HEK293T (cell line): ENCODE data around the gene LIPC.

Experiments
- ARNT ChIP-seq: fragments of 450-650 bp; IDR thresholded peaks from 2 replicates; pipeline ENCODE4 v1.6.1; 2017; ENCODE audit warnings: mild to moderate bottlenecking
- BHLHE40 ChIP-seq: fragments of 450-650 bp; IDR thresholded peaks from 2 replicates; pipeline ENCODE4 v1.6.1; 2016; ENCODE audit warnings: mild to moderate bottlenecking, moderate library complexity, borderline replicate concordance
- ELF4 ChIP-seq: fragments of 450-650 bp; IDR thresholded peaks from 2 replicates; pipeline ENCODE4 v1.6.1; 2017; ENCODE audit warnings: antibody characterized with exemption
- FOXK2 ChIP-seq: fragments of 450-650 bp; IDR thresholded peaks from 2 replicates; pipeline ENCODE4 v1.6.1; 2016; ENCODE audit warnings: mild to moderate bottlenecking
- FOXM1 ChIP-seq: fragments of 450-650 bp; IDR thresholded peaks from 2 replicates; pipeline ENCODE4 v1.6.1; 2017; ENCODE audit warnings: mild to moderate bottlenecking, borderline replicate concordance
- HDGF ChIP-seq: fragments of 450-650 bp; IDR thresholded peaks from 2 replicates; pipeline ENCODE4 v1.6.1; 2017; ENCODE audit warnings: antibody characterized with exemption, borderline replicate concordance
- L3MBTL2 ChIP-seq: fragments of 450-650 bp; conservative IDR thresholded peaks from 2 replicates; pipeline ENCODE4 v1.6.1; 2016; ENCODE audit warnings: mild to moderate bottlenecking
- LEF1 ChIP-seq: fragments of 450-650 bp; IDR thresholded peaks from 2 replicates; pipeline ENCODE4 v1.6.1; 2017; ENCODE audit warnings: mild to moderate bottlenecking, borderline replicate concordance
- NFRKB ChIP-seq: fragments of 450-650 bp; IDR thresholded peaks from 2 replicates; pipeline ENCODE4 v1.6.1; 2016; ENCODE audit warnings: mild to moderate bottlenecking, moderate library complexity
- SP1 ChIP-seq: fragments of 450-650 bp; IDR thresholded peaks from 2 replicates; pipeline ENCODE4 v1.6.1; 2017
- SUZ12 ChIP-seq: fragments of 450-650 bp; IDR thresholded peaks from 2 replicates; pipeline ENCODE4 v1.6.1; 2016; ENCODE audit warnings: mild to moderate bottlenecking
- TARDBP ChIP-seq: fragments of 450-650 bp; IDR thresholded peaks from 2 replicates; pipeline ENCODE4 v1.6.1; 2016
- ZNF384 ChIP-seq: fragments of 450-650 bp; IDR thresholded peaks from 2 replicates; pipeline ENCODE4 v1.6.1; 2016
- TF ChIP-seq, protein P1 (sequence below): fragments of 450-650 bp; IDR thresholded peaks from 2 replicates; pipeline ENCODE4 v1.6.1; 2016

DNA sequence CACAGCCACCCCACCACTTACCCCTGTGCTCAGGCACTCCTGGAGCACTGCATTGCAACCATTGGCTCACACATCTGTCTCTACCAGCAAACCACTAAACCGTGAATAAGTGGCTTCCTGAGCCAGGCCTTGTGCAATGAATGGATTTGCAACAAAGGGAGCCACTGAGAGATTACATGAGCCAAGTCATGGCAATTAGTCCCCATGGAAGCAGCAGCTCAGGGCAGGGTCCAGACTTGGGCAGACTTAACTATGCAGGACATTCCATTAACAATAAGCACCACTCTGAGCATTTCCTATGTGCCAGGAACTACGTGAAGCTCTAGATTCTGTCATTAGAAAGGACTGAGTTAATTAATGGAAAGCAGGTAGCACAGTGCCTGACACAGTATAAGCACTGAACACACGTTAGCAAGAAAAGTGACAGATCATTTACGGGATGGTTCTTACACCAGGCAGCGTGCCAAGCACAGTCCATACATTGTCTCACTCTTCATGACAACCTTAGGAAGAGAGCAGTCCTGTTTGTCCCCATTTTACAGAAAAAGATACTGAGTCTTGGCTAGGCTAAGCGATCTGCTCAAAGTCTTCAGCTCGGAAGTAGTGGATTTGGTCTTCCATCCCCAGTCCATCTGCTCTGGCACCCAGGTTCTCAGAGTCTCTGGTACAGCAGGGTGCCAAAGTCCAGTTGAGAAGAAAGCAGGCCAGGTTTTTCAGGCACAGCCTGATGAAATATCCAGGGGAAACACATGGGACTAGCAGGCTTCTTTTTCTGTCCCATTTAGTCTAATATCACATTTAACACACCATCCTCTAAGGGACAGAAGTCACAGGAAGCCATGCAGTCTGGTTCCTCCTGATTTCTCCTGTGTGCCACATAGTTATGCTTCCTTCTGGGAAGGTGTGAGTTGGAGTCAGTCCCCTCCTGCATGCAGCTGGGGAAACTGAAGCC lies 44.1 kb downstream of the LIPC start:
- no peak for TF ChIP-seq FOXK2
- TF ChIP-seq, protein P1, sequence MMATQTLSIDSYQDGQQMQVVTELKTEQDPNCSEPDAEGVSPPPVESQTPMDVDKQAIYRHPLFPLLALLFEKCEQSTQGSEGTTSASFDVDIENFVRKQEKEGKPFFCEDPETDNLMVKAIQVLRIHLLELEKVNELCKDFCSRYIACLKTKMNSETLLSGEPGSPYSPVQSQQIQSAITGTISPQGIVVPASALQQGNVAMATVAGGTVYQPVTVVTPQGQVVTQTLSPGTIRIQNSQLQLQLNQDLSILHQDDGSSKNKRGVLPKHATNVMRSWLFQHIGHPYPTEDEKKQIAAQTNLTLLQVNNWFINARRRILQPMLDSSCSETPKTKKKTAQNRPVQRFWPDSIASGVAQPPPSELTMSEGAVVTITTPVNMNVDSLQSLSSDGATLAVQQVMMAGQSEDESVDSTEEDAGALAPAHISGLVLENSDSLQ, result no peak
- no peak for TF ChIP-seq LEF1
- no peak for TF ChIP-seq SP1
- no peak for TF ChIP-seq HDGF
- no peak for TF ChIP-seq SUZ12
- no peak for TF ChIP-seq TARDBP
- no peak for TF ChIP-seq BHLHE40
- no peak for TF ChIP-seq FOXM1
- no peak for TF ChIP-seq NFRKB
- no peak for TF ChIP-seq ELF4
- no peak for TF ChIP-seq ZNF384
- TF ChIP-seq ARNT, result no peak
- no peak for TF ChIP-seq L3MBTL2
